ENCODE data around the gene KIAA1143. TPM values are rescaled to one million over a fixed set of nuclear protein-coding genes. Genes with fewer than 3 reads are reported as not detected.
A peak's percentile ranks its signal among the peaks of the same experiment; 100 is the strongest.

KIAA1143 gene
- 5.6 and 7.8 TPM in 2 replicates for polyA plus RNA-seq (2012; rRNA removed)
- 9.3 and 9.8 TPM in 2 replicates for polyA plus RNA-seq (2012; cell fraction: cytosol; rRNA removed)
- 1.9 and 3.4 TPM in 2 replicates for polyA plus RNA-seq (2012; cell fraction: nucleus; rRNA removed)

DNA sequence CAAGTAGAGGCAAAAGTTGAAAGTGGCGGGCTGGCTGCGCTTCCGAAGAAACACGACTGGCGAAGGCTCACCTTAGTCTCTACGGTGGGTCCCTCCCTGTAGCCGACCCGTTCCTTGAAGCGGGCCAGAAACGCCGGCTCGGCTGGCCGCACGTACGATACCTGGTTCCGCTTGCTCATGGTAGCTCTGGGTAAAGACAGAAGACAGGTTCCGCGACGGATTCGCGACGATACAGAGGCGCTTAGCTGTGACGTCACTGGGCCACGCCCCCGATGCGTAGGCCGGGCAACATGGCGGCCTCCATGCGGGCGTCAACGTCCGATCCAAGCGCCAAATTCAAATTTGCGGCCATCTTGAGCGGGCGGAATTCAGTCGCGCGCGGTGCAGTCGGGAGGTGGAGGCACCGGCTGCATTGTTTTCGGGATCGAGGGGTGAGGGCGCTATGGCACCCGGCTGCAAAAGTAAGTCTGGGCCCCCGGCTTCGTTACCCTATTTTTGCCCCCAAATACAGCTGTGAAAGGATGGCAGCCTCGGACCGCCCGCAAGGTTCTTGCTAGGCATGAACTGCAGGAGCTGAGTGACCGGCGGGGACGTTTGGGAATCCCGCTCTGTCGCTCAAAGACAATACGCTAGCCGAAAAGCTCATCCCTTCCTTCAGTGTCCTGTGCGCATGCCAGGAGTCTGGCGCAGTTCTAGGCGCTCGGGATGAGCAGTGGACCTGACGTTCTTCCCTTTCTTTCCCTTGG lies at the start of gene KIAA1143, which contains the start of gene KIF15:
TSS of gene KIAA1143 (minus strand) at position 196 of the 746 bp plus-strand sequence. CDS start at position 179, 17 bp downstream.
TSS of gene KIF15 (plus strand) at position 371 of the 746 bp plus-strand sequence. CDS start at position 443, 72 bp downstream.
- H3K4me1 ChIP-seq (ENCODE audit: control insufficient read depth in 1 of 2, insufficient read depth in 2 of 2, low read depth in 1 of 2, low read length in 1 of 2) = peaks cover 0 to 2% of the 10 kb centered on the region in 2 experiments; a peak in 1 of 4 replicates
- CTCF ChIA-PET = interaction anchor here (0.6 to 1.9 kb wide), 4 partner anchors 11 to 235 kb away, joined by 3 to 7 read pairs (median 3); no protein-coding TSS in a partner anchor
- TF ChIP-seq MEF2A (IDR thresholded peaks at IDR 0.05; ENCODE audit: borderline replicate concordance, low read depth) = no peak
- TF ChIP-seq ELF1 (IDR thresholded peaks at IDR 0.05) = peak; percentile 73
- TF ChIP-seq YY1 (IDR thresholded peaks at IDR 0.05; ENCODE audit: low read depth) = peak; percentile 100
- peak; percentile 78; the same call in 1 of the 2 replicates for TF ChIP-seq POLR2AphosphoS5 (IDR thresholded peaks at IDR 0.05; ENCODE audit: low read depth, low read length)
- peak; percentile 49; the same call in 1 of the 2 replicates for TF ChIP-seq FOSL2 (IDR thresholded peaks at IDR 0.05; ENCODE audit: borderline replicate concordance, low read depth)
- TF ChIP-seq, protein P1, sequence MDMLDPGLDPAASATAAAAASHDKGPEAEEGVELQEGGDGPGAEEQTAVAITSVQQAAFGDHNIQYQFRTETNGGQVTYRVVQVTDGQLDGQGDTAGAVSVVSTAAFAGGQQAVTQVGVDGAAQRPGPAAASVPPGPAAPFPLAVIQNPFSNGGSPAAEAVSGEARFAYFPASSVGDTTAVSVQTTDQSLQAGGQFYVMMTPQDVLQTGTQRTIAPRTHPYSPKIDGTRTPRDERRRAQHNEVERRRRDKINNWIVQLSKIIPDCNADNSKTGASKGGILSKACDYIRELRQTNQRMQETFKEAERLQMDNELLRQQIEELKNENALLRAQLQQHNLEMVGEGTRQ (IDR thresholded peaks at IDR 0.05; ENCODE audit: borderline replicate concordance, low read depth, low read length) = no peak
- TF ChIP-seq, protein P2, sequence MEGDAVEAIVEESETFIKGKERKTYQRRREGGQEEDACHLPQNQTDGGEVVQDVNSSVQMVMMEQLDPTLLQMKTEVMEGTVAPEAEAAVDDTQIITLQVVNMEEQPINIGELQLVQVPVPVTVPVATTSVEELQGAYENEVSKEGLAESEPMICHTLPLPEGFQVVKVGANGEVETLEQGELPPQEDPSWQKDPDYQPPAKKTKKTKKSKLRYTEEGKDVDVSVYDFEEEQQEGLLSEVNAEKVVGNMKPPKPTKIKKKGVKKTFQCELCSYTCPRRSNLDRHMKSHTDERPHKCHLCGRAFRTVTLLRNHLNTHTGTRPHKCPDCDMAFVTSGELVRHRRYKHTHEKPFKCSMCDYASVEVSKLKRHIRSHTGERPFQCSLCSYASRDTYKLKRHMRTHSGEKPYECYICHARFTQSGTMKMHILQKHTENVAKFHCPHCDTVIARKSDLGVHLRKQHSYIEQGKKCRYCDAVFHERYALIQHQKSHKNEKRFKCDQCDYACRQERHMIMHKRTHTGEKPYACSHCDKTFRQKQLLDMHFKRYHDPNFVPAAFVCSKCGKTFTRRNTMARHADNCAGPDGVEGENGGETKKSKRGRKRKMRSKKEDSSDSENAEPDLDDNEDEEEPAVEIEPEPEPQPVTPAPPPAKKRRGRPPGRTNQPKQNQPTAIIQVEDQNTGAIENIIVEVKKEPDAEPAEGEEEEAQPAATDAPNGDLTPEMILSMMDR (IDR thresholded peaks at IDR 0.05) = peak; percentile 21; the same call in 1 of the 2 replicates
- TF ChIP-seq EZH2phosphoT487 (IDR thresholded peaks at IDR 0.05; ENCODE audit: borderline replicate concordance, low read depth) = no peak
- peak; percentile 13; the same call in 1 of the 2 replicates for TF ChIP-seq FOXJ3 (CRISPR knock-in tag; IDR thresholded peaks at IDR 0.05)
- peak; percentile 12; the same call in 1 of the 2 replicates for TF ChIP-seq TCF12 (IDR thresholded peaks at IDR 0.05)
- no peak for TF ChIP-seq NRF1 (IDR thresholded peaks at IDR 0.05; ENCODE audit: low read depth, low read length)
- peak; percentile 70; the same call in 1 of the 2 replicates for TF ChIP-seq TAF1 (IDR thresholded peaks at IDR 0.05; ENCODE audit: borderline replicate concordance, low read depth, low read length)
- TF ChIP-seq, protein P3, sequence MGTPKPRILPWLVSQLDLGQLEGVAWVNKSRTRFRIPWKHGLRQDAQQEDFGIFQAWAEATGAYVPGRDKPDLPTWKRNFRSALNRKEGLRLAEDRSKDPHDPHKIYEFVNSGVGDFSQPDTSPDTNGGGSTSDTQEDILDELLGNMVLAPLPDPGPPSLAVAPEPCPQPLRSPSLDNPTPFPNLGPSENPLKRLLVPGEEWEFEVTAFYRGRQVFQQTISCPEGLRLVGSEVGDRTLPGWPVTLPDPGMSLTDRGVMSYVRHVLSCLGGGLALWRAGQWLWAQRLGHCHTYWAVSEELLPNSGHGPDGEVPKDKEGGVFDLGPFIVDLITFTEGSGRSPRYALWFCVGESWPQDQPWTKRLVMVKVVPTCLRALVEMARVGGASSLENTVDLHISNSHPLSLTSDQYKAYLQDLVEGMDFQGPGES (IDR thresholded peaks at IDR 0.05; ENCODE audit: low read depth, low read length) = no peak
- TF ChIP-seq RFX5 (IDR thresholded peaks at IDR 0.05; ENCODE audit: low read length) = no peak
- TF ChIP-seq FOXM1 (IDR thresholded peaks at IDR 0.05; ENCODE audit: low read depth) = peak; percentile 91
- no peak for TF ChIP-seq JUND (IDR thresholded peaks at IDR 0.05)
- 0 out of 2 replicates have a peak, but pooled peaks have one; percentile 12 for TF ChIP-seq NFIC (IDR thresholded peaks at IDR 0.05; ENCODE audit: borderline replicate concordance)
- peak; percentile 97 for TF ChIP-seq MXI1 (IDR thresholded peaks at IDR 0.05; ENCODE audit: low read depth, low read length)
- TF ChIP-seq, protein P4, sequence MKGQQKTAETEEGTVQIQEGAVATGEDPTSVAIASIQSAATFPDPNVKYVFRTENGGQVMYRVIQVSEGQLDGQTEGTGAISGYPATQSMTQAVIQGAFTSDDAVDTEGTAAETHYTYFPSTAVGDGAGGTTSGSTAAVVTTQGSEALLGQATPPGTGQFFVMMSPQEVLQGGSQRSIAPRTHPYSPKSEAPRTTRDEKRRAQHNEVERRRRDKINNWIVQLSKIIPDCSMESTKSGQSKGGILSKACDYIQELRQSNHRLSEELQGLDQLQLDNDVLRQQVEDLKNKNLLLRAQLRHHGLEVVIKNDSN (IDR thresholded peaks at IDR 0.05; ENCODE audit: borderline replicate concordance, low read depth) = no peak
- TF ChIP-seq, protein P5, sequence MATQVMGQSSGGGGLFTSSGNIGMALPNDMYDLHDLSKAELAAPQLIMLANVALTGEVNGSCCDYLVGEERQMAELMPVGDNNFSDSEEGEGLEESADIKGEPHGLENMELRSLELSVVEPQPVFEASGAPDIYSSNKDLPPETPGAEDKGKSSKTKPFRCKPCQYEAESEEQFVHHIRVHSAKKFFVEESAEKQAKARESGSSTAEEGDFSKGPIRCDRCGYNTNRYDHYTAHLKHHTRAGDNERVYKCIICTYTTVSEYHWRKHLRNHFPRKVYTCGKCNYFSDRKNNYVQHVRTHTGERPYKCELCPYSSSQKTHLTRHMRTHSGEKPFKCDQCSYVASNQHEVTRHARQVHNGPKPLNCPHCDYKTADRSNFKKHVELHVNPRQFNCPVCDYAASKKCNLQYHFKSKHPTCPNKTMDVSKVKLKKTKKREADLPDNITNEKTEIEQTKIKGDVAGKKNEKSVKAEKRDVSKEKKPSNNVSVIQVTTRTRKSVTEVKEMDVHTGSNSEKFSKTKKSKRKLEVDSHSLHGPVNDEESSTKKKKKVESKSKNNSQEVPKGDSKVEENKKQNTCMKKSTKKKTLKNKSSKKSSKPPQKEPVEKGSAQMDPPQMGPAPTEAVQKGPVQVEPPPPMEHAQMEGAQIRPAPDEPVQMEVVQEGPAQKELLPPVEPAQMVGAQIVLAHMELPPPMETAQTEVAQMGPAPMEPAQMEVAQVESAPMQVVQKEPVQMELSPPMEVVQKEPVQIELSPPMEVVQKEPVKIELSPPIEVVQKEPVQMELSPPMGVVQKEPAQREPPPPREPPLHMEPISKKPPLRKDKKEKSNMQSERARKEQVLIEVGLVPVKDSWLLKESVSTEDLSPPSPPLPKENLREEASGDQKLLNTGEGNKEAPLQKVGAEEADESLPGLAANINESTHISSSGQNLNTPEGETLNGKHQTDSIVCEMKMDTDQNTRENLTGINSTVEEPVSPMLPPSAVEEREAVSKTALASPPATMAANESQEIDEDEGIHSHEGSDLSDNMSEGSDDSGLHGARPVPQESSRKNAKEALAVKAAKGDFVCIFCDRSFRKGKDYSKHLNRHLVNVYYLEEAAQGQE (IDR thresholded peaks at IDR 0.05; ENCODE audit: low read depth, low read length) = no peak; the same call in 1 of the 2 replicates
- TF ChIP-seq SIN3A (IDR thresholded peaks at IDR 0.05; ENCODE audit: borderline replicate concordance, low read depth, low read length) = peak; percentile 99

More for the DNA sequence above, at the start of gene KIAA1143, which contains the start of gene KIF15:
- peaks cover 88% of the 10 kb centered on the region for H3K79me2 ChIP-seq (ENCODE audit: insufficient read depth)
- DNase-seq = peak; percentile 91
- H2AFZ ChIP-seq (ENCODE audit: low read depth) = peak within 1 kb of the TSS; percentile 87
- peak within 1 kb of the TSS; percentile 80 for H3K4me2 ChIP-seq
- H3K4me3 ChIP-seq (ENCODE audit: low read depth in 2 of 2, low read length in 1 of 2) = peak within 1 kb of the TSS; percentile 84 to 88
- H4K20me1 ChIP-seq (ENCODE audit: insufficient read depth) = no peaks in the 10 kb centered on the region
- peak within 1 kb of the TSS; percentile 67 for H3K9ac ChIP-seq
- peaks cover 2 to 37% of the 10 kb centered on the region in 2 experiments for H3K36me3 ChIP-seq (replicated peaks in 1 of 2; ENCODE audit: control insufficient read depth in 1 of 2, insufficient read depth in 2 of 2, low read length in 1 of 2)
- POLR2A ChIA-PET = interaction anchor here (0.9 to 2.0 kb wide), 5 partner anchors 15 to 214 kb away, joined by 3 to 9 read pairs (median 4); partner anchors contain the start of genes EXOSC7, ZDHHC3, ZNF501 and ZNF502
- H3K9me2 ChIP-seq = no peaks in the 10 kb centered on the region
- WGBS (ENCODE audit: low lambda C conversion rate) = 1% methylated on average over 33 of the region's 64 CpGs
- peaks cover 7% of the 10 kb centered on the region for H3F3A ChIP-seq (replicated peaks; ENCODE audit: insufficient read depth)
- no peaks in the 10 kb centered on the region for H3K27me3 ChIP-seq (ENCODE audit: insufficient read depth)
- H3K9me3 ChIP-seq = peaks cover 13% of the 10 kb centered on the region; the same call in 1 of the 2 replicates
- peak within 1 kb of the TSS; percentile 55 to 77 for H3K27ac ChIP-seq (ENCODE audit: low read depth in 2 of 2, low read length in 1 of 2)

All from SK-N-SH (cell line).